T-helper 22 cell (primary cell): ENCODE data around the gene CCNI2.

Experiments used
- DNase-seq: peaks from one replicate; pipeline ENCODE4 v3.0.0-alpha.2; 2020; ENCODE audit warnings: low read depth

The CCNI2 gene

DNA sequence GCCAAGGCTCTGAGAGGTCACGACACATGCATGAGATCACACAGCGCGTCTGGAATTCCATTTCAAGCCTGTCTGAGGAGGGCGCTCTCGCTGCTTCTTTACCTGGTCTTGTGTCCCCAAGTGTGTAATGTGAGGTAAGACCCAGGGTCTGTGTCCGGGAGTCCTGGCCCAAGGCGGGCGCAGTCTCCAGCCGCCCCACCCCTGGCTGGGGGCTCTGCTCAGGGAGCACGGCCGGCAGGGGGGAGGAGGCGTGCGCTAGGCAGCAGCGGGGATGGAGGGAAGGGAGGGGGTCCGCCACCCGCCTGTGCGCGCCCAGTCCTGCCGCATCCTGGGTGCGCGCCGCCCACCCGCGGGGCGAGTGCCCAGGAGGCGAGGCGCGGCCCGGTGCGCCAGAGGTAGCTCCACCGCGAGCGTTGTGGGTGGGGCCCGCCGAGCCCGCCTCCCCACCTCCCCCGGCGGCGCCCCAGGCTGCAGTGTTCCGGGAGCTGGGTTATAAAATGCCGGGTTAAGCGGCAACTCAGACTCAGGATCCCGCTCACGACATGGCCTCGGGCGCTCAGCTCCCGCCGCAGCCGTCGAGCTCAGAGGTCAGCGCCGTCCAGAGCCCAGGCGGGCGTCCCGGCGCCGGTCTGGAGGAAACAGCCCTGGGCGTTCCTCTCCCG lies at the start of gene CCNI2:
TSS of gene CCNI2 (plus strand) at position 473 of the 662 bp plus-strand sequence. CDS start at position 543, 70 bp downstream.
- peak; percentile 62 for DNase-seq

DNA sequence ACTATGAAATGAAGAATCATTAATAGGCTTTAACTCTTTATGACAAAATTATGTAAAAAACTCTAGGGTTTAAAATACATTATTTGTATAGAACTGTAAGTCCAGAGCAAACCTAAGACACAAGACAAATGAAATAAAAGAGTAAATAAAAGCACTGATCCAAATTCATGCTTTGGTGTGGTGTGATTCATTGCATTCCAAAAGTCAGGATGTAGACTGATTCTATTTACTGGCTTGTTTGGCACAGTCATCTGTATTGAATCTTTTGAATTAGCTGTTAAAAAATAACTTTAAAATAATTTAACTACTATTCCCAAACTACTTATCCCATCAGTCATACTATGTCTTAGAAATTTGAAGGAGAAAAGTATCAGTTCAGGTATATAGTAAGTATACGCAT lies 42.4 kb upstream of the CCNI2 start:
- no peak for DNase-seq

DNA sequence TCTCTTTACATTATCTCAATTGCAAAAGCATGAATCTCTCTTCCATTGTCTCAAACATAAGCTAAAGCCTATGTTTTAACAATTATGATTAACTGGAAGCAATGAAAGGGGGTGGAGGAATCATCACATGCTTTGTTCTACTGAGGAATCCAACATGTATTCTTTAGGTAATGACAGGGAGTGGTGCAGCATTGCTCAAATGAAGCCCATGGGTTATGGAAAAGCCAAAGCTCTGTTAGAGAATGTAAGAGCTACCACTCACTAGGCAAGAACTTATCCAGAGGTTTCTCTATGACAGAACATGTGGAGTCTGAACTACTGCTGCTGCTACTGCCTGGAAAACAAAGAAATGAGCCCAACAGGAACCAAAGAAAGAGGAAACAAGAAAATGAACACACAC lies 38.6 kb upstream of the CCNI2 start:
- no peak for DNase-seq

- DNase-seq = no peak
These were observed 32.5 kb upstream of the CCNI2 start for GRCh38 chr5:132714456-132715307.

- no peak for DNase-seq
These were observed 28.5 kb upstream of the CCNI2 start for GRCh38 chr5:132718544-132719312.

- DNase-seq = no peak
These were observed 21.5 kb upstream of the CCNI2 start for GRCh38 chr5:132725745-132726144.

DNA sequence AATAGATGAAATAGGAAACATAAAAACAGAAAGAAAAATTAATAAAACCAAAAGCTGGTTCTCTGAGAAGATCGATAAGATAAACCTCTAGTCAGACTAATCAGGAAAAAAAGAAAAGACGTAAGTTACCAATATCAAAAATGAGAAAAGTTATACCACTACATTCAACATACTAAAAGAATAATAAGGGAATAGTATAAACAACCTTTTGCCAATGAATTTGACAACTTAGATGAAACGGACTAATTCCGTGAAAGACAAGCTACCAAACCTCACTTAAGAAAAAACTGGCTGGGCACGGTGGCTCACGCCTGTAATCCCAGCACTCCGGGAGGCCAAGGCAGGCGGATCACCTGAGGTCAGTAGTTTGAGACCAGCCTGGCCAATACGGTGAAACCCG lies 17.3 kb upstream of the CCNI2 start:
- DNase-seq = no peak

DNA sequence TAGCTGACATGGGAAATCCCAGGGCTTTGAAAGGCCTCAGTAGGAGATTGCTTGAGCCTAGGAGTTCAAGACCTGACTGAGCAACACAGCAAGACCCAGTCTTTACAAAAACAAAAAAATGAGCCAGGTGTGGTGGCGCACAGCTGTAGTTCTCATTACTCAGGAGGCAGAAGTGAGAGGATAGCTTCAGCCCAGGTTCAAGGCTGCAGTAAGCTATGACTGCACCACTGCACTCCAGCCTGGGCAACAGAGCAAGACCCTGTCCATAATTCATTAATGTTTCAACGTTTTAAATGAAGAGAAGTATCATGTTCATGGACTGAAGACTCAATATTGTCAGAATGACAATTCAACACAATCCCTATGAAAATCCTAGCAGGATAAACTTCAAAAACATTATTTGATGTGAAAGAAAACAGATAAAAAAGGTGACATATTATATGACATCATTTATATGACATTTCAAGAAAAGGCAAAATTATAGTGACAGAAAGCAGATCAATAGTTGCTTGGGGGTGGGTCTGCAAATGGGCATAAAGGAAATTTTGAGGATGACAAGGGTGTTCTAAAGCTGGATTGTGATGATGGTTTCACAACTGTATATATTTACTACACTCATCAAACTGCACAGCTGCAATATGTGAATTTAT lies 13.6 kb upstream of the CCNI2 start:
- no peak for DNase-seq

DNA sequence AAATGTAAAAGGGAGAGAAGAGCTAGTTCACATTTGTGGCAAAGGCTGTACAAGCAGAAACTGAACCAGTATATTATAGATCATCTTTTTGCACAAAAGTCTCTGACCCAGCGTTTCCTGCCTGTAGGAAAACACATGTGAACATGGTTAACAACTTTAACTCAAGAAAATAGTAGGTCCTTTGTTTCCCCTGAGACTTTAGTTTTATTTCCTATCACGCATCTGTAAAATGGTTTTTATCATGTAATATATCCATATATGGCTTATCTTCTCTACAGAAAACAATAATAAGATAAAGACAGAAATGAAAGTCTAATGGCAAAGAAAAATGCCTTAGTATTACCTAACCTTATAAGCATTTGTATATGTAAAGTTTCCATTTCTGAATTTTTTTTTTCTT lies 12.5 kb upstream of the CCNI2 start:
- DNase-seq = no peak

- peak; percentile 96 for DNase-seq
These were observed 10.1 kb upstream of the CCNI2 start, which contains the start of gene KIF3A for GRCh38 chr5:132736853-132737833. TSS of gene KIF3A (minus strand) at chr5:132737546. CDS start at chr5:132737419, 127 bp downstream.

GRCh38 chr5:132737982-132738681 lies 9.1 kb upstream of the CCNI2 start:
- DNase-seq = no peak

GRCh38 chr5:132739232-132739631 lies 8.0 kb upstream of the CCNI2 start:
- DNase-seq = no peak

DNA sequence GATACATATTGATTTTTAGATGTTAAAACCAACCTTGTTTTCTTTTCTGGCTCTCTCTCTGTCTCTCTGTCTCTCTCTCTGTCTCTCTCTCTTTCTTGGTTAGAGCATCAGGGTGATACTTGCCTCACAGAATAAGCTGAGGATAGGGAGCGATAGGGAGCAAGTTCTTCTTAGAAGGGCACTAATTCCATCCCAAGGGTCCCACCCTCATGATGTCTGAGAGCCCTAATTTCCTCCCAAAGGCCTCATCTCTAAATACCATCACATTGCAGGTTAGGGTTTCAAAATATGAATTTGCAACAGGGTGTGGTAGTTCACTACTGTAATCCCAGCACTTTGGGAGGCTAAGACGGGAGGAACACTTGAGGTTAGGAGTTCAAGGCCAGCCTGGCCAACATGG lies 5.1 kb upstream of the CCNI2 start:
- DNase-seq = no peak

GRCh38 chr5:132742626-132743025 lies 4.6 kb upstream of the CCNI2 start:
- DNase-seq = no peak

- DNase-seq = no peak
These were observed 2.6 kb upstream of the CCNI2 start for GRCh38 chr5:132744659-132745058.

GRCh38 chr5:132746592-132746953 lies 653 bp upstream of the CCNI2 start:
- DNase-seq = no peak

DNA sequence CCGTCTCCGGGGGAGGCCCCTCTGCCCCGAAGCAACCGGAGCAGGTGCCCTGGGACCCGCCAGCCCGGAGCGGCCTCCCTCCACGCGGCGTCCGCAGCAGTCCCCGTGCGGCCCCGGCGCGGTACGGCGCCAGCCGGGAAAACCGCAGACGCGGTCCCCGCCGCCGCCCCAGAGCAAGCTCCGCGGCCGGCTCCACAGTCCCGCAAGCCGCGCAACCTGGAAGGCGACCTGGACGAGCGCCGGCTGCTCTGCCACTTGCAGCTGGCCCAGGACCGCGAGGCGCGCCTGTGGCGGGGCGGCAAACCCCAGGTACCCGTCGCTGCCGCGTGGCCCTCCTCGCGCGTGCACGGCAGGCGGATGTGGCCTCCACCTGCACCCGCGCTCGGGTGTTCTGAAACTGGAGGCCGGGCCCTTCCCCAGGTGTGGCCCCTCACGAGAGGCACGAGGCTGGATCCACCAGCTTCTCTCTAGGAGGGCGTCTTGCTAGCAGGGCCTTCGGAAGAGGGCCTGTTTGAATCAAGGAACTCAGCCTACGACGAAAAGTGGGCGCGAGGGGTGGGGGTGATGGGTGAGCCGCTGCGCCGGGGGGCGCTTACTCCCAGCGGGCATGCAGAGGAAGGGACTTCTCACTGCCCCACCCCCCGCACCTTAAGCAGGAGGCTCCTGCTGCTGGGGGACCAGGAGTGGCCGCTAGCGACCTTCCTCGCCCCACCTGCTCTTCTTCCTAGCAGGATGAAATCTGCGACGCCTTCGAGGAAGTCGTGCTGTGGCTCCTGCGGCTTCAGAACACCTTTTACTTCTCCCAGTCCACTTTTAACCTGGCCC lies 602 bp downstream of the CCNI2 start:
- peak; percentile 33 for DNase-seq

DNA sequence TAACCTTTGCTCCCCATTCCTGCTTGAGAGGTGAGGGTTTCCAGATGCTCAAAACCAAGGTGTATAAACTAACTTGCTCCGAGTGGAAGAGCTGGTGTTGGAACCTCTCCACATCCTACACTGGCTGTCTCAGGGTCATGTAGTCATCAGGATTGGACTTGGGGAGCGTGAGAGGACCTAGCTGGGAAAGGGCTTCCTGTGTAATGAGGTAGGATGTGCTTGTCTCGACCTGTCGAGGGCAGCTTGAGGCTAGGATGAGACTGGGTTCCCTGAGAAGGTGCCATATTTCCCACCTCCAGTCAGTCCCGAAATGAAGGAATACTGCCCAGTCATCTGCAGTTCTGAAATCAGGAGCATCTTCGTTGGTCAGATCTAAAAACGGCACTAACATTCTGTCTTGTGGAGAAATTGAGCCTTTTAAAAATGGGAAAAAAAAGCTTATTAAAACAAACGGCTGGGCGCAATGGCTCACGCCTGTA lies 1.3 kb downstream of the CCNI2 start:
- no peak for DNase-seq

DNA sequence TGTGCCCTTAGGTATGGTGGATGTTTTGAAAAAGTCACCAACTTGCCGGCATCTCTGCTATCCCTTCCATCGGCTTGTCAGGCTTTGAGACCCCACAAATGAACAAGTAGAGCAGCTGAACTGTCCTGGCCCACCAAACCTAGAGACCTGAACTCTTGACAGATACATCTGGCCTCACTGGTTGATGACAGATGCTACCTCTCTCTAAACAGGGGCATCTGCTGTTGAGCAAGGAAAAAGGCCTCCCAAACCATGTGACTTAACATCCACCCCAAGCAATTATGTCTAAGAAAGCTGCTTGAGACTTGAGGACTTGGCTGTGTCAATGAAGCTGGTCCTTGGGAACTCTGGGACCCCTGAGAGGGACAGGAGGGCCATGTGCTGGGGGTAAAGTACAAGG lies 2.3 kb downstream of the CCNI2 start:
- DNase-seq = no peak
